ENCODE data around the gene FAM83G.
"Not testable (repeated sequence)": the region's sequence is repeated elsewhere in the genome, so short reads cannot be mapped to it uniquely, and the experiment has no call there.

The FAM83G gene

DNA sequence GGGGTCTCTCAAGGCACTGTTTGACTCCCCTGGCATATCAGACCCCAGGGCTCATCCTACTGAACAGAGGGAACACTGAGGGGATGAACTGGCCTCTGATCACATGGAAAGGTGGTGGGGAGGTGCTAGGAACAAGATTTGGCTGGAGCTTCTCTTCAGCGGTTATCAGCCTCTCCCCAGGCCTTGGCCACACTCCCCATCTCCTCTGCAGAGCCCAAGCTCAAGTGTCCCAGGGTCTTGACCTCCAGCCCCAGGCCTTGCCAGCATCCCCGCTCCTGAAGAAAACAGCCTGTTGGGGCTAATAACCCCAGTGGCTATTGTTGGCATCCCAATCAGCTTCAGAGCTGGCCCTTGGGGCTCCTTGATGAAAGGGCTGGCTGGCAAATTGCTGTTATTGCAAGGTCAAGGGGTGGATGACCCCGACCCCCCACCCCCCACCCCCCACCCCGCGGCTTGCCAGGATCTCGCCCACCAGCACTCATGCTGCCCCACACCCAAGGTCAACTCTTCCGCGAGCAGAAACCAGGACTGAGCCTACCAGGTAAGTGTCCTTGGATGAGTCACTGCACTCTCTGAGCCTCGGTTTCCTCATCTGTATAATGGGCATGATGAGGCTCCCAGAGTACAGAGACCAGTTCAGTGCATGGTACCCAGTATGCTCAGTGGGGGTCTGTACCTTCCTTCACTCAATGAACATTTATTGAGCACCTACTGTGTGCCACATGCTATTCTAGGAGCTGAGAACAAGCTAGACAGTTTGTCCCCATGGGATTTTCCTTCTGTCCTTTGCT lies 18.8 kb upstream of the FAM83G start:
- Histone ChIP-seq H3F3A (ENCODE audit: low read depth) (no peaks in the 10 kb centered on the region), H3K9me2 (replicated peaks; ENCODE audit: low read depth, low read length) (no peaks in the 10 kb centered on the region), H3K27me3 (ENCODE audit: insufficient read depth, low read length, poor library complexity, severe bottlenecking) (no peaks in the 10 kb centered on the region), H4K20me1 (ENCODE audit: insufficient read depth, low read length, poor library complexity, severe bottlenecking) (no peaks in the 10 kb centered on the region), H3K4me3 (ENCODE audit: low read length, poor library complexity, severe bottlenecking) (no peak overlapping the region), H3K36me3 (ENCODE audit: insufficient read depth, low read length) (peaks cover 20% of the 10 kb centered on the region; the same call in 1 of the 2 replicates), H2AFZ (ENCODE audit: low read length) (no peak overlapping the region), H3K79me2 (ENCODE audit: insufficient read depth, low read length) (no peaks in the 10 kb centered on the region), H3K4me2 (ENCODE audit: low read depth, low read length, poor library complexity, severe bottlenecking) (no peak overlapping the region), H3K4me1 (ENCODE audit: insufficient read depth, low read length, poor library complexity, severe bottlenecking) (no peaks in the 10 kb centered on the region), H3K9ac (ENCODE audit: low read depth, low read length, poor library complexity, severe bottlenecking) (no peak overlapping the region), H3K9me3 (ENCODE audit: insufficient read depth, low read depth, low read length) (no peaks in the 10 kb centered on the region)
- no peak for TF ChIP-seq EZH2phosphoT487 (IDR thresholded peaks at IDR 0.05; ENCODE audit: borderline replicate concordance)

DNA sequence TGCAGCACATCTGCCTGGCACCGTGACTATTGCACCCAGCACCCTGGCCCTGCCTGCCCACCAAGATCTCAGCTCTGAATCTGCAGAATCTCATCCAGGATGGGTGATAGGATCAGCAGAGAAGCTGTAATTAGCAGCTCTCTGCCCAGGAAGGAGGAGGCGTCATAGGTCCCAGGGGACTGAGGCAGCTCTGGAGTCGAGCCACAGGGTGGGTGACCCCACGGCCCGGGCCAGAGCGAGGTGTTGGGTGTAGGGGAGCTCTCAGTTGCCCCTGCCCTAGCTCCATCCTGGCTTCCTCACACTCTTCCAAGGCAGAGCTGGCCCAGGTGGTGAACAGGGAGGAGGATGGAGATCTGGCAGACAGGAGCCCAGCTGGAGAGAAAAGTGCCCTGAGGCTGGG lies 18.2 kb upstream of the FAM83G start:
- Histone ChIP-seq H3K4me3 (ENCODE audit: low read length, poor library complexity, severe bottlenecking) (no peak overlapping the region), H3K36me3 (ENCODE audit: insufficient read depth, low read length) (peaks cover 20% of the 10 kb centered on the region; the same call in 1 of the 2 replicates), H3K27me3 (ENCODE audit: insufficient read depth, low read length, poor library complexity, severe bottlenecking) (no peaks in the 10 kb centered on the region), H3K4me1 (ENCODE audit: insufficient read depth, low read length, poor library complexity, severe bottlenecking) (no peaks in the 10 kb centered on the region), H3K79me2 (ENCODE audit: insufficient read depth, low read length) (no peaks in the 10 kb centered on the region), H4K20me1 (ENCODE audit: insufficient read depth, low read length, poor library complexity, severe bottlenecking) (no peaks in the 10 kb centered on the region), H3K4me2 (ENCODE audit: low read depth, low read length, poor library complexity, severe bottlenecking) (no peak overlapping the region), H3K9me3 (ENCODE audit: insufficient read depth, low read depth, low read length) (no peaks in the 10 kb centered on the region), H3K9ac (ENCODE audit: low read depth, low read length, poor library complexity, severe bottlenecking) (no peak overlapping the region), H3K9me2 (replicated peaks; ENCODE audit: low read depth, low read length) (no peaks in the 10 kb centered on the region), H2AFZ (ENCODE audit: low read length) (no peak overlapping the region), H3F3A (ENCODE audit: low read depth) (no peaks in the 10 kb centered on the region)
- no peak for TF ChIP-seq EZH2phosphoT487 (IDR thresholded peaks at IDR 0.05; ENCODE audit: borderline replicate concordance)

DNA sequence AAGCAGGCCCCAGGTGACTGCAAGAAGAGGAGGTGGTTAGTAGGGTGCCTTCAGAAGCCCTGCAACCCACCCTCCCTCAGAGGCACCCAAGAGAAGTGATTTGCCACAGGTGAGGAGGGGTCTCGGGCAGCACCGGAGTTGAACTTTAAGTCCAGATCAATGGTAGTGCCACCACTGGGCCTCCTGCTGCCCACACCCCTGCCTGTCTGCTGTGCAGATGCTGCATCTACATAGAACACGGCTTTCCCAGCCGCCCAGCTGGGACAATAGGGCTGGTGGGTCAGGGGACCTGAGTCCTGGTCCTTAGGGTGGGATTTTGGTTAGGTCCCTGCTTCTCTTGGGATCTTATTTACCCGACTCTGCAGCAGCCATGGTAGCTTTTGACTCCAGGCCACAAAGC lies 17.6 kb upstream of the FAM83G start:
- no peaks in the 10 kb centered on the region for H3K27me3 ChIP-seq (ENCODE audit: insufficient read depth, low read length, poor library complexity, severe bottlenecking)
- no peak overlapping the region for H3K4me3 ChIP-seq (ENCODE audit: low read length, poor library complexity, severe bottlenecking)
- H3K36me3 ChIP-seq (ENCODE audit: insufficient read depth, low read length) = peaks cover 20% of the 10 kb centered on the region; the same call in 1 of the 2 replicates
- H3K9ac ChIP-seq (ENCODE audit: low read depth, low read length, poor library complexity, severe bottlenecking) = no peak overlapping the region
- H2AFZ ChIP-seq (ENCODE audit: low read length) = no peak overlapping the region
- no peaks in the 10 kb centered on the region for H3F3A ChIP-seq (ENCODE audit: low read depth)
- H3K4me2 ChIP-seq (ENCODE audit: low read depth, low read length, poor library complexity, severe bottlenecking) = no peak overlapping the region
- TF ChIP-seq EZH2phosphoT487 (IDR thresholded peaks at IDR 0.05; ENCODE audit: borderline replicate concordance) = no peak
- TF ChIP-seq, protein P1, sequence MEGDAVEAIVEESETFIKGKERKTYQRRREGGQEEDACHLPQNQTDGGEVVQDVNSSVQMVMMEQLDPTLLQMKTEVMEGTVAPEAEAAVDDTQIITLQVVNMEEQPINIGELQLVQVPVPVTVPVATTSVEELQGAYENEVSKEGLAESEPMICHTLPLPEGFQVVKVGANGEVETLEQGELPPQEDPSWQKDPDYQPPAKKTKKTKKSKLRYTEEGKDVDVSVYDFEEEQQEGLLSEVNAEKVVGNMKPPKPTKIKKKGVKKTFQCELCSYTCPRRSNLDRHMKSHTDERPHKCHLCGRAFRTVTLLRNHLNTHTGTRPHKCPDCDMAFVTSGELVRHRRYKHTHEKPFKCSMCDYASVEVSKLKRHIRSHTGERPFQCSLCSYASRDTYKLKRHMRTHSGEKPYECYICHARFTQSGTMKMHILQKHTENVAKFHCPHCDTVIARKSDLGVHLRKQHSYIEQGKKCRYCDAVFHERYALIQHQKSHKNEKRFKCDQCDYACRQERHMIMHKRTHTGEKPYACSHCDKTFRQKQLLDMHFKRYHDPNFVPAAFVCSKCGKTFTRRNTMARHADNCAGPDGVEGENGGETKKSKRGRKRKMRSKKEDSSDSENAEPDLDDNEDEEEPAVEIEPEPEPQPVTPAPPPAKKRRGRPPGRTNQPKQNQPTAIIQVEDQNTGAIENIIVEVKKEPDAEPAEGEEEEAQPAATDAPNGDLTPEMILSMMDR (conservative IDR thresholded peaks at IDR 0.05; ENCODE audit: low read length) = no peak
- H3K9me2 ChIP-seq (replicated peaks; ENCODE audit: low read depth, low read length) = no peaks in the 10 kb centered on the region
- no peaks in the 10 kb centered on the region for H3K9me3 ChIP-seq (ENCODE audit: insufficient read depth, low read depth, low read length)
- no peaks in the 10 kb centered on the region for H4K20me1 ChIP-seq (ENCODE audit: insufficient read depth, low read length, poor library complexity, severe bottlenecking)
- H3K4me1 ChIP-seq (ENCODE audit: insufficient read depth, low read length, poor library complexity, severe bottlenecking) = no peaks in the 10 kb centered on the region
- no peaks in the 10 kb centered on the region for H3K79me2 ChIP-seq (ENCODE audit: insufficient read depth, low read length)

DNA sequence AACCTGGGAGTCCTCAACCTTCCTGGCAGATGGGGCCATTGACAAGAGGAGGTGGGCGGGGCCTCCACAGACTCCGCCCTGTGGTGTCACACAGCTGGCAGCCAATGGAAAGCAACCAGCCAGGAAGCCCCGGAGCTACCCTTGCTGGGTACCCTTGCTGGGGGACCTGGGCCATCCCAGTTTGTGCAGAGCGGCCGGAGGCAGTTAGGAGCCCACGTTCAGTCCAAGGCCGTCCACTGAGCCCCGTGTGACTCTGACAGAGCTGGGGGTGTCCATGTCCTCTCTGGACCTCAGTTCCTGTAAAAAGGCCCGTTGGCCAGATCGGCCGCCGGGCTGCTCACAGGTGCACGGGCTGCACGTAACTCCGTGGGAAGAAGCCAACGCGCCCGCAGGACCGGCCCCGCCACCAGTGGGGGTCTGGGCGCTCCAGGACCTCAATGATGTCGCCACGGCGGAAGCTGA lies 17.1 kb upstream of the FAM83G start:
- no peak overlapping the region for H3K4me3 ChIP-seq (ENCODE audit: low read length, poor library complexity, severe bottlenecking)
- H3K9ac ChIP-seq (ENCODE audit: low read depth, low read length, poor library complexity, severe bottlenecking) = no peak overlapping the region
- H3K9me2 ChIP-seq (replicated peaks; ENCODE audit: low read depth, low read length) = no peaks in the 10 kb centered on the region
- no peaks in the 10 kb centered on the region for H3K9me3 ChIP-seq (ENCODE audit: insufficient read depth, low read depth, low read length)
- peaks cover 20% of the 10 kb centered on the region; the same call in 1 of the 2 replicates for H3K36me3 ChIP-seq (ENCODE audit: insufficient read depth, low read length)
- H2AFZ ChIP-seq (ENCODE audit: low read length) = no peak overlapping the region
- H3F3A ChIP-seq (ENCODE audit: low read depth) = no peaks in the 10 kb centered on the region
- no peak overlapping the region for H3K4me2 ChIP-seq (ENCODE audit: low read depth, low read length, poor library complexity, severe bottlenecking)
- no peaks in the 10 kb centered on the region for H3K4me1 ChIP-seq (ENCODE audit: insufficient read depth, low read length, poor library complexity, severe bottlenecking)
- no peaks in the 10 kb centered on the region for H3K27me3 ChIP-seq (ENCODE audit: insufficient read depth, low read length, poor library complexity, severe bottlenecking)
- TF ChIP-seq EZH2phosphoT487 (IDR thresholded peaks at IDR 0.05; ENCODE audit: borderline replicate concordance) = no peak
- TF ChIP-seq, protein P1 (conservative IDR thresholded peaks at IDR 0.05; ENCODE audit: low read length) = no peak
- H3K79me2 ChIP-seq (ENCODE audit: insufficient read depth, low read length) = no peaks in the 10 kb centered on the region
- H4K20me1 ChIP-seq (ENCODE audit: insufficient read depth, low read length, poor library complexity, severe bottlenecking) = no peaks in the 10 kb centered on the region

DNA sequence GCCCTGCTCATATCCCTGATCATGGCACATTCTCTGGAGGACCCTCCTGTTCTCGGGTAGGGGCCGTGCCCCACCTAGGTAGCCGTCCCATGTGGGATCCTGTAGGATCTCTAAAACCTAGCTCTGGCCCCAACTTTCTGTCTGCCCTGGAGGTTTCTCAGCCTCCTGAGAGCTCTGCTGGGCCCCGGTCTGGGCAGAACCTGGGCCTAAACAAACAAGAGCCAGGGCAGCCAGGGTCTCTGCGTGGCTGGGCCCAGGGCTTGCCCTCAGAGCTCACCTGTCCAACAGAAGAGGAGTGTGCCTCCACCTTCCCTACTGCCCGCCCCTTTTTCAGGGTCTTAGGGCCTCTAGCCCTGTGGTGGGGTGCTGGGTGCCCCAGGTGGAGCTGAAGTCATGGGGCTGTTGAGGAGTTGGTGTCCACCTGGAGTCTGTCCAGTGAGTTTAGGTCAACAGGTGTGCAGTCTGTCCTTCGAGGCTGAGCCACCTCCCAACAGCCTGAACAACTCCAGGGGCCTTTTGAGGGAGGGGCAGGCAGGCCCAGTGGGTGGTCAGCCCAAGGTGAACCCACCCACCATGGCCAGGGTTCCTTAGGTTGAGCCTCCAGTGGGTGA lies 16.6 kb upstream of the FAM83G start:
- H3K79me2 ChIP-seq (ENCODE audit: insufficient read depth, low read length); H3K9me2 ChIP-seq (replicated peaks; ENCODE audit: low read depth, low read length); H2AFZ ChIP-seq (ENCODE audit: low read length); H4K20me1 ChIP-seq (ENCODE audit: insufficient read depth, low read length, poor library complexity, severe bottlenecking); H3K4me2 ChIP-seq (ENCODE audit: low read depth, low read length, poor library complexity, severe bottlenecking); H3F3A ChIP-seq (ENCODE audit: low read depth); H3K27me3 ChIP-seq (ENCODE audit: insufficient read depth, low read length, poor library complexity, severe bottlenecking); H3K9ac ChIP-seq (ENCODE audit: low read depth, low read length, poor library complexity, severe bottlenecking); H3K4me1 ChIP-seq (ENCODE audit: insufficient read depth, low read length, poor library complexity, severe bottlenecking); H3K9me3 ChIP-seq (ENCODE audit: insufficient read depth, low read depth, low read length); H3K4me3 ChIP-seq (ENCODE audit: low read length, poor library complexity, severe bottlenecking): not testable (repeated sequence)
- peaks cover 20% of the 10 kb centered on the region; the same call in 1 of the 2 replicates for H3K36me3 ChIP-seq (ENCODE audit: insufficient read depth, low read length)

All from Loucy (cell line).